ENCODE data around the gene SFTA2. TPM values are rescaled to one million over a fixed set of nuclear protein-coding genes. Genes with fewer than 3 reads are reported as not detected.

Gene SFTA2
- total RNA-seq, 2 donors from 2014 or later = 5.2 TPM; not detected in 1

GRCh38 chr6:30917041-30917440, 14.9 kb downstream of the SFTA2 start:
- DNase-seq (no peak), ATAC-seq (no peak)
- WGBS, 2 donors = 83 to 86% methylated on average over 5 to 7 of the region's 7 CpGs
- no peak overlapping the region for H3K4me3 ChIP-seq
- no peaks in the 10 kb centered on the region for H3K9me3 ChIP-seq
- no peaks in the 10 kb centered on the region for H3K27me3 ChIP-seq
- intact Hi-C loops (cut with DNase I) = no loop called here
- TF ChIP-seq POLR2A (IDR thresholded peaks at IDR 0.05) = no peak
- TF ChIP-seq CTCF (IDR thresholded peaks at IDR 0.05) = no peak
- no peak overlapping the region for H3K27ac ChIP-seq
- H3K36me3 ChIP-seq (replicated peaks in 1 of 2; ENCODE audit: insufficient read depth in 1 of 2, low read depth in 2 of 2) = peaks cover 0 to 12% of the 10 kb centered on the region in 2 donors
- H3K4me1 ChIP-seq = peaks cover 32% of the 10 kb centered on the region

GRCh38 chr6:30915591-30915946, 16.4 kb downstream of the SFTA2 start:
- 15 to 20% methylated on average over 5 of the region's 5 CpGs for WGBS, 2 donors
- H3K36me3 ChIP-seq (replicated peaks in 1 of 2; ENCODE audit: insufficient read depth in 1 of 2, low read depth in 2 of 2) = peaks cover 0 to 5% of the 10 kb centered on the region in 2 donors
- ATAC-seq (peak; percentile 31), DNase-seq (peak; percentile 20 to 56 (median 36))
- intact Hi-C loops (cut with DNase I) = no loop called here
- H3K9me3 ChIP-seq = no peaks in the 10 kb centered on the region
- H3K27me3 ChIP-seq = no peaks in the 10 kb centered on the region
- H3K4me3 ChIP-seq = no peak overlapping the region
- peak; percentile 36 to 90 (median 68) for TF ChIP-seq CTCF (IDR thresholded peaks at IDR 0.05)
- TF ChIP-seq POLR2A (IDR thresholded peaks at IDR 0.05) = no peak
- peak overlapping the region in 3 of 4 donors; percentile 93 to 95 (median 94) for H3K27ac ChIP-seq
- peaks cover 32% of the 10 kb centered on the region for H3K4me1 ChIP-seq

- no peak for TF ChIP-seq CTCF (IDR thresholded peaks at IDR 0.05)
- no peak for TF ChIP-seq POLR2A (IDR thresholded peaks at IDR 0.05)
- no peak for DNase-seq
- WGBS, 2 donors = 21 to 23% methylated on average over 17 of the region's 17 CpGs
- Histone ChIP-seq H3K4me3 (peak overlapping the region in 1 of 2 donors; percentile 25), H3K27me3 (no peaks in the 10 kb centered on the region), H3K27ac (peak overlapping the region; percentile 90 to 95 (median 94)), H3K36me3 (replicated peaks in 1 of 2; ENCODE audit: insufficient read depth in 1 of 2, low read depth in 2 of 2) (no peaks in the 10 kb centered on the region), H3K9me3 (no peaks in the 10 kb centered on the region), H3K4me1 (peaks cover 32% of the 10 kb centered on the region)
- ATAC-seq = no peak
- intact Hi-C loops (cut with DNase I) = no loop called here
These were observed 16.9 kb downstream of the SFTA2 start for GRCh38 chr6:30914854-30915590.

- H3K27me3 ChIP-seq = no peaks in the 10 kb centered on the region
- H3K27ac ChIP-seq = peak within 1 kb of the TSS; percentile 90 to 95 (median 94)
- peak; percentile 91 to 93 (median 91) for TF ChIP-seq POLR2A (IDR thresholded peaks at IDR 0.05)
- peak; percentile 34 to 73 (median 50) for TF ChIP-seq CTCF (IDR thresholded peaks at IDR 0.05)
- intact Hi-C loops (cut with DNase I) = no loop called here
- H3K4me3 ChIP-seq = peak within 1 kb of the TSS; percentile 23 to 25
- WGBS, 2 donors = 1% methylated on average over 11 to 52 of the region's 52 CpGs
- no peaks in the 10 kb centered on the region for H3K36me3 ChIP-seq (replicated peaks in 1 of 2; ENCODE audit: insufficient read depth in 1 of 2, low read depth in 2 of 2)
- H3K4me1 ChIP-seq = peaks cover 33% of the 10 kb centered on the region
- DNase-seq (peak; percentile 96 to 97 (median 96)), ATAC-seq (peak; percentile 95)
- no peaks in the 10 kb centered on the region for H3K9me3 ChIP-seq
These were observed 17.7 kb downstream of the SFTA2 start, which contains the start of gene VARS2 for GRCh38 chr6:30914076-30914853. TSS of gene VARS2 (plus strand) at chr6:30914238. CDS start at chr6:30914837, 599 bp downstream.
